ENCODE data around the gene SHISA6.

Gene SHISA6

DNA sequence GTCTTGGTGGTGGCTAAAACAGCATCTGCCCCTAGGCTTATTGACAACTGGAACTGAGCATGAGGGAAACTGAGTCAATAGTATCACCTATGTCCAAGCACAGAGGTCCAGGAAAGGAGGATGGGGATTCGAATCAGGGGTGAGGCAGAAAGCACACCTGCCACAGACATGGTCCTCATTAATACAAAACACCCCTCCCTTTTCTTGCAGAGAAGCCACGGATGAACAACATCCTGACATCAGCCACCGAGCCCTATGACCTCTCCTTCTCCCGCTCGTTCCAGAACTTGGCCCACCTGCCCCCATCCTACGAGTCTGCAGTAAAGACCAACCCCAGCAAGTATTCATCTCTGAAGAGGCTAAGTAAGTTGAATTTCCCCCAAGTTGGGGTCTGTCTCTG is 314.5 kb downstream of the SHISA6 start:
- no peak overlapping the region for H3K4me3 ChIP-seq (ENCODE audit: low read length in 2 of 2)
- H3K9ac ChIP-seq (ENCODE audit: low read depth in 1 of 2, low read length in 2 of 2), result no peak overlapping the region
- H3K27me3 ChIP-seq (ENCODE audit: control insufficient read depth in 2 of 2, insufficient read depth in 2 of 2, low read length in 2 of 2), result no peaks in the 10 kb centered on the region
- no peaks in the 10 kb centered on the region for H3K9me3 ChIP-seq (ENCODE audit: control insufficient read depth in 2 of 2, low read length in 2 of 2)
- no peaks in the 10 kb centered on the region for H3K4me1 ChIP-seq (ENCODE audit: control insufficient read depth in 2 of 2, insufficient read depth in 2 of 2, low read length in 2 of 2)
- H3K27ac ChIP-seq (ENCODE audit: low read depth in 2 of 2, low read length in 2 of 2), result no peak overlapping the region
- no peaks in the 10 kb centered on the region for H3K36me3 ChIP-seq (ENCODE audit: control insufficient read depth in 2 of 2, insufficient read depth in 2 of 2, low read length in 2 of 2)

DNA sequence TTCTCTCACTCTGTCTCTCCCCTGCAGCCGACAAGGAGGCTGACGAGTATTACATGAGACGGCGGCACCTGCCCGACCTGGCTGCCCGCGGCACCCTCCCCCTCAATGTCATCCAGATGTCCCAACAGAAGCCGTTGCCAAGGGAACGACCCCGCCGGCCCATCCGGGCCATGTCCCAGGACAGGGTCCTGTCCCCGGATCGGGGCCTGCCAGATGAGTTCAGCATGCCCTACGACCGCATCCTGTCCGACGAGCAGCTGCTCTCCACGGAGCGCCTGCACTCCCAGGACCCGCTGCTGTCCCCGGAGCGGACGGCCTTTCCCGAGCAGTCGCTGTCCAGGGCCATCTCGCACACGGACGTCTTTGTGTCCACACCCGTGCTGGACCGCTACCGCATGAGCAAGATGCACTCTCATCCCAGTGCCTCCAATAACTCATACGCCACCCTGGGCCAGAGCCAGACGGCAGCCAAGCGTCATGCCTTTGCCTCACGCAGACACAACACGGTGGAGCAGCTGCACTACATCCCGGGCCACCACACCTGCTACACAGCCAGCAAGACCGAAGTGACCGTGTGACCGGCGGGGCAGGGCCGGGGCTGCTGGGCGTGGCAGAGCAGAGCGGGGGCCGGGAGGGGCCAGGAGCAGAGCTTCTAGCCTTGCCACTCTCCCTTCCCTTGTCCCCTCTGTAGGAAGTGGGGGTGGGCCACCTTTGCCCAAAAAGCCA is 316.9 kb downstream of the SHISA6 start:
- Histone ChIP-seq H3K4me1 (ENCODE audit: control insufficient read depth in 2 of 2, insufficient read depth in 2 of 2, low read length in 2 of 2) (no peaks in the 10 kb centered on the region), H3K27ac (ENCODE audit: low read depth in 2 of 2, low read length in 2 of 2) (no peak overlapping the region), H3K9ac (ENCODE audit: low read depth in 1 of 2, low read length in 2 of 2) (no peak overlapping the region), H3K4me3 (ENCODE audit: low read length in 2 of 2) (no peak overlapping the region), H3K9me3 (ENCODE audit: control insufficient read depth in 2 of 2, low read length in 2 of 2) (no peaks in the 10 kb centered on the region), H3K36me3 (ENCODE audit: control insufficient read depth in 2 of 2, insufficient read depth in 2 of 2, low read length in 2 of 2) (no peaks in the 10 kb centered on the region), H3K27me3 (ENCODE audit: control insufficient read depth in 2 of 2, insufficient read depth in 2 of 2, low read length in 2 of 2) (no peaks in the 10 kb centered on the region)

DNA sequence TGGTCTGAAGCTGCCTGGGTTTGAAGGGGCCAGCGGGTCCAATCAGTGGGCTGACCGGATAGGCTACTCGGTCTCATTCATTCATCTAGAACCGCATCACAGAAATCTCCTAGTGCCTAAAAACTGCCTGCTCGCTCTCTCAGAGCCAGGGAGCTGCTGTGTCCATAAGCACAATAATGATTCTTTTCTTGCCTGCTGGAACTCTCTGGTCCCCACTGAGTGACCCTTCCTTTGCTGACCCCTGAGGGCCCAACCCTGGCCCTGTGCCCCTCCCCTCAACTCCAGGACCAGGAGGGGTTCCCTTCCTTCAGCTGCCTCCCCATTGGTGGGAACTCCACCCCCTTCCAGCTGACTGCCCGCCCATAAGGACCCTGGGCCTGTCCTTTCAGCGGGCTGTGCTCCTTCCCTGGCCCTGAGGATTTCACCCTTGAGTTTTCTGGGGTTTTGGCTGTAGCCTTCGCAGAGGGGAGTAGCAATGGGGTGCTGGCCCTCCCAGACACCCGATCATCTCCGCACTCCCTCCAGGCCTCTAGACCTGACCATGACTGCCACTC is 317.7 kb downstream of the SHISA6 start:
- Histone ChIP-seq H3K27me3 (ENCODE audit: control insufficient read depth in 2 of 2, insufficient read depth in 2 of 2, low read length in 2 of 2) (no peaks in the 10 kb centered on the region), H3K4me3 (ENCODE audit: low read length in 2 of 2) (no peak overlapping the region), H3K36me3 (ENCODE audit: control insufficient read depth in 2 of 2, insufficient read depth in 2 of 2, low read length in 2 of 2) (no peaks in the 10 kb centered on the region), H3K27ac (ENCODE audit: low read depth in 2 of 2, low read length in 2 of 2) (no peak overlapping the region), H3K9ac (ENCODE audit: low read depth in 1 of 2, low read length in 2 of 2) (no peak overlapping the region), H3K4me1 (ENCODE audit: control insufficient read depth in 2 of 2, insufficient read depth in 2 of 2, low read length in 2 of 2) (no peaks in the 10 kb centered on the region), H3K9me3 (ENCODE audit: control insufficient read depth in 2 of 2, low read length in 2 of 2) (no peaks in the 10 kb centered on the region)

DNA sequence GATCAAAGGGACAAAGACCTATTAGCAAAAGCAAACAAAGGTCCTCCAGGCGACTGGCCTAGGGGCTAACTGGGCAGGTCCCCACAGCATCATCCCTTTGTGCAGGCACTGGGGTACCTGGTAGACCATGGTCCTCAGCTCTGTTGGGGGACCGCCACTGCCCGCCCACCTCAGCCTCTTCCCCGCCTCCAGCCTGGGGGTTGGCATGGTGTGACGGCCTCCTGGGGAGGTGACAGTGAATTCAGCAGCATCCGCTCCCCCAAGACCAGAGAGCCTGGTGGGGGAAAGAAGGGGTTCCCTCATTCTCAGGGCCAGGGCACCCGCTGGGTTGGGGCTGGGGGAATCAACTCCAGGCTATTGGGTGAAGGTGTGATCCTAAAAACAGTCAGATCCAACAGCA is 318.6 kb downstream of the SHISA6 start:
- no peaks in the 10 kb centered on the region for H3K9me3 ChIP-seq (ENCODE audit: control insufficient read depth in 2 of 2, low read length in 2 of 2)
- H3K27me3 ChIP-seq (ENCODE audit: control insufficient read depth in 2 of 2, insufficient read depth in 2 of 2, low read length in 2 of 2), result no peaks in the 10 kb centered on the region
- H3K4me3 ChIP-seq (ENCODE audit: low read length in 2 of 2), result no peak overlapping the region
- no peaks in the 10 kb centered on the region for H3K4me1 ChIP-seq (ENCODE audit: control insufficient read depth in 2 of 2, insufficient read depth in 2 of 2, low read length in 2 of 2)
- no peaks in the 10 kb centered on the region for H3K36me3 ChIP-seq (ENCODE audit: control insufficient read depth in 2 of 2, insufficient read depth in 2 of 2, low read length in 2 of 2)
- H3K9ac ChIP-seq (ENCODE audit: low read depth in 1 of 2, low read length in 2 of 2), result no peak overlapping the region
- no peak overlapping the region for H3K27ac ChIP-seq (ENCODE audit: low read depth in 2 of 2, low read length in 2 of 2)

DNA sequence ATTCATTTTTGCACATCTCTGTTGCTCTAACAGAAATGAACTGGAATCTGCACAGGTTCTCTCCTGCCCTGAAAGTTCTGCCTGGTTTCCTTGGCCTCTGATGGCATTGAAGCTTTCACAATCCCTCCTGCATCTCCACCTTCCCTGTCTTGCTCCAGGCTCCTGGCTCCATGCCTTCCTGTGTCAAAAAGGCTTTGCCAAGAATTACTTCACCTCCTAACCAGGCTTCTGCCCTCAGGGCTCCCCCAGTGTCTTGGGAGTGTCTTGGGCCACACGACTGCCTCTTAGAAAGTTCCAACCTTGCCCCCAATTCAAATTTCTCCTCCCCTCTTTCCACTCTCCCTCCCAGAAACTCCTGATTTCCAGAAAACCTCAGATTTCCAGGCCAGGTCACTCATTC is 320.3 kb downstream of the SHISA6 start:
- no peaks in the 10 kb centered on the region for H3K9me3 ChIP-seq (ENCODE audit: control insufficient read depth in 2 of 2, low read length in 2 of 2)
- no peaks in the 10 kb centered on the region for H3K36me3 ChIP-seq (ENCODE audit: control insufficient read depth in 2 of 2, insufficient read depth in 2 of 2, low read length in 2 of 2)
- no peaks in the 10 kb centered on the region for H3K4me1 ChIP-seq (ENCODE audit: control insufficient read depth in 2 of 2, insufficient read depth in 2 of 2, low read length in 2 of 2)
- H3K4me3 ChIP-seq (ENCODE audit: low read length in 2 of 2), result no peak overlapping the region
- no peak overlapping the region for H3K27ac ChIP-seq (ENCODE audit: low read depth in 2 of 2, low read length in 2 of 2)
- no peak overlapping the region for H3K9ac ChIP-seq (ENCODE audit: low read depth in 1 of 2, low read length in 2 of 2)
- no peaks in the 10 kb centered on the region for H3K27me3 ChIP-seq (ENCODE audit: control insufficient read depth in 2 of 2, insufficient read depth in 2 of 2, low read length in 2 of 2)

DNA sequence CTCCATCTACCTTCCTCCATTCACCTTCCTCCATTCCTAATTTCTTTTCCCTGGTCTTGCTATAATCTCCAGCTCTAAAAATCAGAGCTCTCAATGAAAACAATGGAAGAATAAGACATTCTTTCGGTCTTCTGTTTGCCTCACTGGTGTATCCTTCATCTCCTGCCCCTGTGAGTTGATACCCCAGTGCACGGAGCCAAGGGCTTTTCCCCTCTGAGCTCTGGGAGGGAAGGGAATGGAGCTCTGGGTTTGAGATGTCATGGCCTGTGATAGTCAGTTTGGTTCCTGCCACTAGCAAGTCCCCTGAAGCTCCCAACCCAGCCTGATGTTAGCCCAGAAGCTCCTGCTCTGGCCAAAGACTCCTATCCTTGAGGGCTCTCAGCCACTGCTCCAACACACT is 320.7 kb downstream of the SHISA6 start:
- H3K4me3 ChIP-seq (ENCODE audit: low read length in 2 of 2), result no peak overlapping the region
- H3K27me3 ChIP-seq (ENCODE audit: control insufficient read depth in 2 of 2, insufficient read depth in 2 of 2, low read length in 2 of 2), result no peaks in the 10 kb centered on the region
- no peak overlapping the region for H3K27ac ChIP-seq (ENCODE audit: low read depth in 2 of 2, low read length in 2 of 2)
- H3K9ac ChIP-seq (ENCODE audit: low read depth in 1 of 2, low read length in 2 of 2), result no peak overlapping the region
- H3K9me3 ChIP-seq (ENCODE audit: control insufficient read depth in 2 of 2, low read length in 2 of 2), result no peaks in the 10 kb centered on the region
- H3K4me1 ChIP-seq (ENCODE audit: control insufficient read depth in 2 of 2, insufficient read depth in 2 of 2, low read length in 2 of 2), result no peaks in the 10 kb centered on the region
- no peaks in the 10 kb centered on the region for H3K36me3 ChIP-seq (ENCODE audit: control insufficient read depth in 2 of 2, insufficient read depth in 2 of 2, low read length in 2 of 2)

DNA sequence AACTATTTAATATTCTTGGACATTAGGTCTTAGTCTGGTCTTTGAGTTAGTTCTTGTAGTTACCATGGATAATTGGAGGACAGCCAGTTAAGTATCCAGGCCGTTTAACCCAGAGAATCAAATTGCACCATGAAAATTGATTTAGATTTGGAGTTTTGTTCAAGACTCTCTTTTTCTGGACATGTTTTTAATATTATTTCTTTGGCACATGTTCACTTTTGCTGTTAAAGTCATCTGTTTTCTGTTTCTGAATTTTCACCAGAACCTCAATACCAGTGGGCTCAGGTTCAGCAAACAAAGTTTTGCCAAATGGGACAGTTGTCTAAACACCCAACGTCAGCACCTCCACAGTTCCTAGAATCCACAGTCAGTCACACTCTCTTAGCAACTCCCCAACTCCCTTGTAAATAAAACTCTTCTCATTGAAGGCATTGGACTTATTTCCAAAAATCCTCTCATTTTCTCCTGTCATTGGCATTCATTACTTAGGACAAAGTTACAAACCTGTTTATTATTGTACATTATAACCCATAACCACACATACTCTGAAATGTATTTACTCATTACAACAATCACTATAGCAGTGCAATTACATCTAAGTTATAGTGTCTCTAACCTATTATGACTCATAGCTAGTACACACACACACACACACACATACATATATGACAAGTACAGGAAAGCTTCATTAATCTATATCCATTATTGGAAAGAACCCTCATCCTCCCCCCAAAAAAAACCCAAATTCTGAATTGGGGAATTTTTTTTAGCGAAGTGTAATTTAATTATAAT is 323.8 kb downstream of the SHISA6 start:
- Histone ChIP-seq H3K9ac (ENCODE audit: low read depth in 1 of 2, low read length in 2 of 2) (no peak overlapping the region), H3K36me3 (ENCODE audit: control insufficient read depth in 2 of 2, insufficient read depth in 2 of 2, low read length in 2 of 2) (no peaks in the 10 kb centered on the region), H3K4me3 (ENCODE audit: low read length in 2 of 2) (no peak overlapping the region), H3K9me3 (ENCODE audit: control insufficient read depth in 2 of 2, low read length in 2 of 2) (no peaks in the 10 kb centered on the region), H3K27me3 (ENCODE audit: control insufficient read depth in 2 of 2, insufficient read depth in 2 of 2, low read length in 2 of 2) (no peaks in the 10 kb centered on the region), H3K4me1 (ENCODE audit: control insufficient read depth in 2 of 2, insufficient read depth in 2 of 2, low read length in 2 of 2) (no peaks in the 10 kb centered on the region), H3K27ac (ENCODE audit: low read depth in 2 of 2, low read length in 2 of 2) (no peak overlapping the region)

DNA sequence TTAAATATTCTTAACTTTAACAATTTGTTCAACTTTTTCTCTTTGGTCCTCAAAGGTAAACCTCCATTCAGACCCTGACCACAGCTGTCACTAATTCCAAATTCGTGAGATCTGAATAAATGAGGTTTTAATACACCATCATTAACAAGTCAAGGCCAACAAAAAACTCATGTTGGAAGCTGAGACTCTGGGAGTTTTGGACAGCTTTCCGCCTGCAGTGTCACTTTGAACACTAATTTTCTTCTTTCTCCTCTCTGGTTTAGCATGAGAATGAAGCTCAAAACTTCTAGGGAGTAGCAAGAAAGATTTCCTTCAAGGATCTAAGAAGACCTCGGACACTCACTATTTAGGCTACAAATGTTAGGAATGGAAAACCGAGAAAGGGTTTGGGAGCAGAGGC is 324.6 kb downstream of the SHISA6 start:
- no peak overlapping the region for H3K9ac ChIP-seq (ENCODE audit: low read depth in 1 of 2, low read length in 2 of 2)
- no peak overlapping the region for H3K27ac ChIP-seq (ENCODE audit: low read depth in 2 of 2, low read length in 2 of 2)
- H3K27me3 ChIP-seq (ENCODE audit: control insufficient read depth in 2 of 2, insufficient read depth in 2 of 2, low read length in 2 of 2), result no peaks in the 10 kb centered on the region
- no peak overlapping the region for H3K4me3 ChIP-seq (ENCODE audit: low read length in 2 of 2)
- no peaks in the 10 kb centered on the region for H3K9me3 ChIP-seq (ENCODE audit: control insufficient read depth in 2 of 2, low read length in 2 of 2)
- no peaks in the 10 kb centered on the region for H3K4me1 ChIP-seq (ENCODE audit: control insufficient read depth in 2 of 2, insufficient read depth in 2 of 2, low read length in 2 of 2)
- no peaks in the 10 kb centered on the region for H3K36me3 ChIP-seq (ENCODE audit: control insufficient read depth in 2 of 2, insufficient read depth in 2 of 2, low read length in 2 of 2)

DNA sequence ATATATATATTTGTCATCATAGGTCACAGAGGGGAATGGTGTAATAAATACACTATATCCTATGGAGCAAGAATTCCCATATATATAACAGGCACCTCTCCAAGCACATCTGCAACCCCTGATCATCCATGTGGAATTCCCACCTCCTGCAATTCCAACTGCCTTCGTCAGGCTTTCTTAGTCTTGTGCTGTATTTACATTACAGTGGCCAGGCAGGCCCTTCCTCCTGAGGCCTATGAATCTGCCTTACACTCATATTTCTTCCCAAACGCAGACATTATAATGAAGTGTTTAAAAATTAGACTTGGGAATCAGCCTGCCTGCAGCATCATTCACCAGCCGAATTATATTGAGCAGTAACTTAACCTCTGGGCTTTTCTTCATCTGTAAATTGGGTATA is 338.0 kb downstream of the SHISA6 start:
- no peaks in the 10 kb centered on the region for H3K4me1 ChIP-seq (ENCODE audit: control insufficient read depth in 2 of 2, insufficient read depth in 2 of 2, low read length in 2 of 2)
- no peak overlapping the region for H3K9ac ChIP-seq (ENCODE audit: low read depth in 1 of 2, low read length in 2 of 2)
- no peaks in the 10 kb centered on the region for H3K9me3 ChIP-seq (ENCODE audit: control insufficient read depth in 2 of 2, low read length in 2 of 2)
- no peak overlapping the region for H3K27ac ChIP-seq (ENCODE audit: low read depth in 2 of 2, low read length in 2 of 2)
- no peaks in the 10 kb centered on the region for H3K27me3 ChIP-seq (ENCODE audit: control insufficient read depth in 2 of 2, insufficient read depth in 2 of 2, low read length in 2 of 2)
- H3K36me3 ChIP-seq (ENCODE audit: control insufficient read depth in 2 of 2, insufficient read depth in 2 of 2, low read length in 2 of 2), result no peaks in the 10 kb centered on the region
- H3K4me3 ChIP-seq (ENCODE audit: low read length in 2 of 2), result no peak overlapping the region

DNA sequence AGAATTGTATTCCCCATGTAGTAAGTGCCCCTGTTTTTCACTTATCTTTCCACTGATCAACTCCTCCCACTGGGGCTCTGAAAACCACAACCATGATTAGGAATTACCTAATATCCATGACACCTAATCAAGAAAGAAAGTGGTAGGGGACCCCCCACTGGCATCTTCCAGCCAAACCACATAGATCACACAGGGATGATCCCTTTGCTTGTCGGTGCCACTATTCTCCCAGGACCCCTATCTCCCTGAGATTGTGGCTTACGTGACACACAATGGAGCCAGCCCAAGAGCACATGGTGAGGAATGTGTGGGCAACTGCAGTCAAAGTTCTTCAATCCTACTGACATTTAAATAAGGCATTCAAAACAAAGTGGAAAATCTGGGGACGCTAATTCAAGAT is 339.7 kb downstream of the SHISA6 start:
- Histone ChIP-seq H3K27ac (ENCODE audit: low read depth in 2 of 2, low read length in 2 of 2) (no peak overlapping the region), H3K4me1 (ENCODE audit: control insufficient read depth in 2 of 2, insufficient read depth in 2 of 2, low read length in 2 of 2) (no peaks in the 10 kb centered on the region), H3K27me3 (ENCODE audit: control insufficient read depth in 2 of 2, insufficient read depth in 2 of 2, low read length in 2 of 2) (no peaks in the 10 kb centered on the region), H3K4me3 (ENCODE audit: low read length in 2 of 2) (no peak overlapping the region), H3K9me3 (ENCODE audit: control insufficient read depth in 2 of 2, low read length in 2 of 2) (no peaks in the 10 kb centered on the region), H3K36me3 (ENCODE audit: control insufficient read depth in 2 of 2, insufficient read depth in 2 of 2, low read length in 2 of 2) (no peaks in the 10 kb centered on the region), H3K9ac (ENCODE audit: low read depth in 1 of 2, low read length in 2 of 2) (no peak overlapping the region)

All from mucosa of rectum (tissue), 2 donors.